Ramos (cell line): Measurements from ENCODE around the gene LAGE3.

ENCODE experiments used
- in situ Hi-C: fragments of 300-500 bp; cut with MboI; formaldehyde crosslinking; loops from one replicate; pipeline ENCODE4 v1.14.3; 2022; ENCODE audit warnings: low sequenced_read_pairs; ENCODE audit not compliant: unreplicated experiment

Gene LAGE3

GRCh38 chrX:154460326-154460725, 18.8 kb downstream of the LAGE3 start:
- in situ Hi-C loops: no loop called here

DNA sequence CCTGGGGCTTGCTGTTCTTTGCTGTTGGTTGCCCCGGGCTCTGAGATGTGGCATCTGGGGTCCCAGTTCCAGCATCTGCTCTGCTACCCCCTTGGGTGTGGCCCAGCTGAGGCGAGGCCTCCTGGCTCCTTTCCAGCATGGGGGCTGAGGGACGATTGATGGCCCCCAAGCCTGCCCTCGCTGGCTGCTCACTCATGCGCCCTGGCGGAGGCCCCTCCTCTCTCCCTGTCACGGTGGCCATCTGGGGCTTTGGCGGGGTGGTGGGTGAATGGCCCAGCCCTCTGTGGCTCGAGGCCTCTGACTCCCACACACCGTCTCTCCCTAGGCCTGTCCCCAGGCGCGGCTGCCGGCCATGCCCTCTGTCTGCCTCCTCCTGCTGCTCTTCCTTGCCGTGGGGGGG, 19.2 kb downstream of the LAGE3 start:
- in situ Hi-C loops: no loop called here

GRCh38 chrX:154458954-154459778, 19.9 kb downstream of the LAGE3 start:
- in situ Hi-C loops: no loop called here

DNA sequence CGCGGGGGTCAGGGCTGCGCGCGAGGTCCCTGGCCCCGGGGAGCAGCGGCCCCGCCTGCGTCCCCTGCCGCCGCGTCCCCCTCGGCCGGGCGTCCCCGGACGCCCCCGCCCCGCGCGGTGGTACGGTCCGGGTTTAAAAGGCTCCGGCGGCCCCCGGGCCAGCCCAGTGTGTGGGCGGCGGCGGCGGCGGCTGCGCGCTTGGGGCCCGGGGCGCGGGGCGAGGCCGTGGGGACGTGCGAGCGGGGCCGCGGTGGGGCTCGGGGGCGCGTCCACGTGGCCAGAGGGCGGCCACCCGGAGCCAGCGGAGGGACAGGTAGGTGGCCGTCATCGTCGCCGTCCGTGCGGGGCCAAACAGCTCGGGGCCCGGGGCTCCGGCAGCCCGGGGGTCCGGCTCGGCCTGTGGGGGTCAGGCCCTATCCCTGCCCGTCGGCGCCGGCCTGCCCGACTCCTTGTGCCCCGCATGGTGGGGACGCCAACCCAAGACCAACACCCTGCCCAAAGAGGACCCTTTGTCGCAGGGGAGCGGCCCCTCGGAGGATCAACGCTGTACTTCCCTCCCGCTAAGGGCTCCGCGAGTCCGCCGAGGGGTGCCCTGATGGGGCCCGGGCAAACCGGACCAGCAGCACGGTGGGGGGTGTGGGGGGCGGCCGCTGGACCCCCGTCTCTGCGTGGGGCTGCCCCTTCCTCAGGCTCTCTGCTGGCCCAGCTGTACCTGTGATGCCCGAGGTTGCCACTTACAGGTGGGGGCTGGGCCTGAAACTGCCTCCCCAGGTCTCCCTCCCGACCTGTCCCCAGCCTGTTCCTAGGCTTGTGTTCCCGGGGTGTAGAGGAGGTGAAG, 20.7 kb downstream of the LAGE3 start, which contains the start of gene PLXNA3:
PLXNA3 (plus strand) TSS at position 166 of the 838 bp plus-strand sequence. CDS start 1,903 bp downstream, outside the sequence.
- in situ Hi-C loops: no loop called here

DNA sequence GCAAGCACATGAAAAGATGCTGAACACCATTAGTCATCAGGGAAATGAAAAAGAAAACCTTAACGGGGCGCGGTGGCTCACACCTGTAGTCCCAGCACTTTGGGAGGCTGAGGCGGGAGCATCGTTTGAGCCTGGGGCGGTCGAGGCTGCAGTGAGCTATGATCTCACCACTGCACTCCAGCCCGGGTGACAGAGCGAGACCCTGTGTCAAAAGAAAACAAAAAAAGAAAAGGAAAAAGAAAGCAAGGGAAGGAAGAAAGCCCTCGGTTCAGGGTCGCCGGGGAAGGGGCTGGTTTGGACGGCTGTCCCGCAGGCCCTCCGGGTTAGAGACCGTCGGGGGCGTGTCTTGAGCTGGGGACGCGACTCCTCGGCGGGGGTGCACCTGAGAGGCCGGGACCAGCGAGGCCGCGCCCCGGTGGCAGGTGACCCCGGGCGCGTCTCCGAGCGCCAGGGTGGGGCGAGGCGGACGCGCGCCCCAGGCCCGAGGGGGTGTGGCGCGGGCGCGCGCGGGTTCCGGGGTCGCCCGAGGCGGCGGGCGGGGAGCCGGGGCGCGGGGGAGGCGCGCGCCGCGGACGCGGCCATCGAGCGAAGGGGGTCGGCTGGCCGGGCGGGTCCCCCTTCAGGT, 21.5 kb downstream of the LAGE3 start:
- in situ Hi-C loops: no loop called here

- in situ Hi-C loops: no loop called here
Measured at GRCh38 chrX:154452823-154453222, 26.3 kb downstream of the LAGE3 start.

DNA sequence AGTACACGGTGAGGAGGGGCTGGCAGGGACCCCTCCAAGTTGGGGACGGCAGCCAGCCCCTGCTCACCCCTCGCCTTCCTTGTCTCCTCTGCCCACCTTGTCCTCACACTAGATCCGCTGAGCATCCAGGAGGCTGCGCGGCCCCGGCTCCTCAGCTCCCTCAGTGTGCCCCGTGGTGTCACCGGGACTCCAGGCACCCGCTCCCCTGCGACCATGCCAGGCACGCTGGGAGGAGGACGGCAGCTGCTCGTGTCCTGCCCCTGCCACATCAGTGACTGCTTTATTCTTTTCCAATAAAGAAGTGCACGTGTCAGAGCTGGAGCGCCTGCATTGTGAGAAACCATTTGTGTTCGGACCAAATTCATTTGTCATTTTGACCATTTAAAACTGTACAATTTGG, 28.8 kb downstream of the LAGE3 start:
- in situ Hi-C loops: no loop called here

DNA sequence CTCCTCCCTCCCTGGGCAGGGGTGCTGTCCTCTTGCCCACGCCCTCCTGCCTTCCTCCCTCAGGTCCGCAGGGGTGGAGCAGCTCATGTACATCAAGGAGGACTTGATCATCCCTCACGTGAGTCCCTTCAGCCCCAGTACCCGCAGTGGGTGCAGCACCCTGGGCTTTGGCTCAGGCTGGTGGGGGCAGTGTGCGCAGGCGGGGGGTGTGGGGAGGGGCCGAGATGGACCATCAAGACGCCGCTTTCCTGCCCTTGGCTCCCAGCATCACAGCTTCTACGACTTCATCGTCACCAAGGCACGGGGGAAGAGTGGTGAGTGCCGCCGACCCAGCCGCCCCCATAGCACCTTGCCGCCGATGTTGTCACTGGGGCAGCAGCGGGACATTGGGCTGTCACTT, 29.5 kb downstream of the LAGE3 start:
- in situ Hi-C loops: no loop called here

DNA sequence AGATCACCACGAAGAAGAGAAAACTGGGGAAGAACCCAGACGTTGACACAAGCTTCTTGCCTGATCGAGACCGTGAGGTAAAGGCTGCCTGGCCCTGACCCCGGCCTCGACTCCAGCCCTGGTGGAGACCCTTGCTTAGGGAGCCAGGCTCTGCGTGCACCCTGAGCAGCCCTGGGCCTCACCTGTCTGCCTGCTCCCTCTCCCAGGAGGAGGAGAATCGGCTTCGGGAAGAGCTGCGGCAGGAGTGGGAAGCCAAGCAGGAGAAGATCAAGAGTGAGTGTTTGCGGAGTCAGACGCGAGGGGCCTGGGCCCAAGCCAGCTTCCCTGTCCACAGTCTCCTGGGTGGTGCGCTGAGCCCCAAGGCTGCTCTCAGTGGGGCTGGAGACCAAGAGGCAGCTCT, 30.6 kb downstream of the LAGE3 start:
- in situ Hi-C loops: no loop called here

- in situ Hi-C loops: no loop called here
Measured at GRCh38 chrX:154446430-154446829, 32.7 kb downstream of the LAGE3 start.

DNA sequence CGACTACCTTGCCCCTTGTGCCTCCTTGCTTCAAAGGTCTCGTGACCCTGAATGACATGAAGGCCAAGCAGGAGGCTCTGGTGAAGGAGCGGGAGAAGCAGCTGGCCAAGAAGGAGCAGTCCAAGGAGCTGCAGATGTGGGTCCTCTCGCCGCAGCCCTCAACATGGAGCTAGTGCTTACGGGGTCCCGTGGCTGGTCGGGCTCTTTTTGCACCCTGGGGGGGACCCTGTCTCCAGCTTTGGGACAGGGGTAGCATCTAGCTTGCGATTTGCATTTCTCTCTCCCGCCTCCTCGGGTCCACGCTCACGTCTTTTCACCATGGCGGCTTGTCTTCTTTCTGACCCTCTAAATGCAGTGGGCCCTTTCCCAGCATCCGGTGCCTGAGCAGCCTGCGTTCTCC, 33.3 kb downstream of the LAGE3 start:
- in situ Hi-C loops: no loop called here

DNA sequence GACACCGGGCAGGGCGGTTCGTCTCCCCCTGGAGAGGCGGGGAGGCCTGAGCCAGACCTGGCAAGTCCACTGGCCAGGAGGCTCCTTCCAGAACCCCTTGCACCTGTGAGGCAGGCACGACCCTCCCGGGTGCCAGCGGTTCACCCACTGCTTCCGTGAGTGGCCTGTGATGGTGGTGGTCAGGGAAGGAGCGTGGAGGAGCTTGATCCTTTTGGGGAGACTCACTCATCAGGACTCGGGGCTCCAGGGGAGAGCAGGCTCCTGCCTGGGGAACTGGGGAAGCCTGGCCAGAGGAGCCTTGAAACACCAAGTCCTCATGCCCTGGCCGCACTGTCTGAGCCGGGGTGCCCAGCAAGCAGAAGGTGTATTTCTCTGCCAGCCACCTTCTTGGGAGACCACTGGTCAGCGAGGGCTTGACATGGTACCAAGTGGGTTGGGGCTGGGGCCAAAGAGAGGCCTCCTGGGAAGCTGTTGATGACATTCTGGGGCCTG, 34.3 kb downstream of the LAGE3 start:
- in situ Hi-C loops: no loop called here

GRCh38 chrX:154443992-154444754, 34.9 kb downstream of the LAGE3 start, which contains the start of gene FAM50A:
Gene FAM50A (plus strand): TSS chrX:154444141. CDS start chrX:154444236, 95 bp downstream.
- in situ Hi-C loops: no loop called here

DNA sequence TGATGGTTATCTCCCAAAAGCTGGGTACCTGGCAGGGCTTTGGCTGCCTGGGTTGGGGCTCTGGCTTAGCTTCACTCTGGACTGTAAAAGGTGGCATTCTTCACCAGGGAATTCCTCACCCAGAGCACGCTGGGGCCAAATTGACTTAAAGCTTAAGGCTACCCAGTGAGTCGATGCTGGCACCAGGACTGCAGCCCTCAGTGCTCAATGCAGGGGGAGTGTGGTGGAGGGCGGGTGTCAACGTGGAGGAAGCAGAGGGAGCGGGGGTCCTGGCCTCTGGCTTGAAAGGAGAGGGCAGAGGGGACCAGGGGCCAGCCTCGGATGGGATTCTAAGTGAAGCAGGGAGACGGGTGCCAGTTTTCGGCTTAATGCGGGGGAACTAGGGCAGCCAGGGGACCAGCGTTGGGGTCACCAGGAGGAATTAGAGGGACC, 35.6 kb downstream of the LAGE3 start:
- in situ Hi-C loops: no loop called here

DNA sequence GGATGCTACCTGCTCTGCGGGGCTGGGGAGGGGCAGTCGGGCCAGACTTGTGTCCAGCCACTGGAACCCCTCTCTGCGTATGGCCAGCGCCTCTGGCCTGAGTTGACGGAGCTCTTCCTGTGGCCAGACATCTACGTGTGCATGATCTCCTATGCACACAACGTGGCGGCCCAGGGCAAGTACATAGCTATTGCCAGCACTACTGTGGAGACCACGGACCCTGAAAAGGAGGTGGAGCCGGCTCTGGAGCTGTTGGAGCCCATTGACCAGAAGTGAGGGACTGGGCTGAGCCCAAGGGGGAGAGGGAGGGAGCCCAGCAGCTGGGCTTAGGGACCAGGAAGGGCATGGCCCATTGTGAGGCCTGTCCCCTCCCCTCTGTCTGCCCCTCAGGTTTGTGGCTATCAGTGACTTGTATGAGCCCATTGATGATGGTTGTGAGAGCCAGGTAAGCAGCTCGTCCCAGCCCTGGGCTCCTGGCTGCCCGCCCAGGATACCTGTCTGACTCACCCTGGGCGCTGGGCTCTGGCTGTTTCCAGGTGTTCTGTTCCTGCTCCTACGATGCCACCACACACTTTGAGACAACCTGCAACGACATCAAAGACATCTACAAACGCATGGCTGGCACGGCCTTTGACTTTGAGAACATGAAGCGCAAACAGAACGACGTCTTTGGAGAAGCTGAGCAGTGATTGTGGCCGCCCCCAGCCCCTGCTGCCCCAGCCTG, 36.9 kb downstream of the LAGE3 start:
- in situ Hi-C loops: no loop called here

DNA sequence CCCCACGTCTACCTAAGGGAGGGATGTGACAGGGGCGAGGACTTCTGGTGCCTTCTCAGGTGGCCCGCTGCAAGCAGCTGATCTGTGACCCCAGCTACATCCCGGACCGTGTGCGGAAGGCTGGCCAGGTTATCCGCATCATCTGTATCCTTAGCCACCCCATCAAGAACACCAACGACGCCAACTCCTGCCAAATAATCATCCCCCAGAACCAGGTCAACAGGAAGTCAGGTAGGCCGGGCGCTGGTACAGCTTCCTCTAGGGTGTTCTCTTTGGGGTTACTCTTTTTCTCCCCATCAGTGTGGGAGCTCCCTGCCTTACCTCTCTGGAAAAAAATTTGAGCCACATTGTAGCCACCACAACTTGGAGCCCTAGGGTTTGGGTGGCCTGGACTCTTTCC, 37.5 kb downstream of the LAGE3 start:
- in situ Hi-C loops: no loop called here

GRCh38 chrX:154440623-154441357, 38.3 kb downstream of the LAGE3 start:
- in situ Hi-C loops: no loop called here

- in situ Hi-C loops: no loop called here
Measured at GRCh38 chrX:154439841-154440240, 39.2 kb downstream of the LAGE3 start.
